ENCODE measurements around the gene FAM83D.
"Not testable (repeated sequence)": the region's sequence is repeated elsewhere in the genome, so short reads cannot be mapped to it uniquely, and the experiment has no call there.

FAM83D gene

GRCh38 chr20:38995536-38996044, 69.4 kb downstream of the FAM83D start:
- no peak for TF ChIP-seq CTCF (IDR thresholded peaks at IDR 0.05; ENCODE audit: insufficient read depth, low read length, missing control alignments)
- ChIA-PET POLR2A (no interaction called here), CTCF (interaction anchor here (0.9 to 1.5 kb wide), 5 partner anchors 12 to 69 kb away, joined by 3 to 5 read pairs (median 3); partner anchors contain the start of gene FAM83D)
- H3K4me3 ChIP-seq (ENCODE audit: low read depth, low read length) = no peak overlapping the region
- no peak for DNase-seq (ENCODE audit: low read depth, low spot score)

- CTCF ChIA-PET = interaction anchor here (0.7 to 1.5 kb wide), 4 partner anchors 11 to 53 kb away, joined by 3 to 5 read pairs (median 3); no protein-coding TSS in a partner anchor
- POLR2A ChIA-PET; DNase-seq (ENCODE audit: low read depth, low spot score); H3K4me3 ChIP-seq (ENCODE audit: low read depth, low read length): not testable (repeated sequence)
Measured at GRCh38 chr20:38996866-38997265, 70.6 kb downstream of the FAM83D start.

- no peak for DNase-seq (ENCODE audit: low read depth, low spot score)
- TF ChIP-seq CTCF (IDR thresholded peaks at IDR 0.05; ENCODE audit: insufficient read depth, low read length, missing control alignments) = no peak
- ChIA-PET POLR2A (no interaction called here), CTCF (interaction anchor here (1.3 kb wide), 1 partner anchor 51 kb away, joined by 4 read pairs; no protein-coding TSS in a partner anchor)
- no peak overlapping the region for H3K4me3 ChIP-seq (ENCODE audit: low read depth, low read length)
Measured at GRCh38 chr20:38997622-38998021, 71.4 kb downstream of the FAM83D start.

GRCh38 chr20:38999217-38999616, 73.0 kb downstream of the FAM83D start:
- H3K4me3 ChIP-seq (ENCODE audit: low read depth, low read length) = no peak overlapping the region
- no peak for TF ChIP-seq CTCF (IDR thresholded peaks at IDR 0.05; ENCODE audit: insufficient read depth, low read length, missing control alignments)
- ChIA-PET POLR2A (no interaction called here), CTCF (no interaction called here)
- DNase-seq (ENCODE audit: low read depth, low spot score) = no peak

- TF ChIP-seq CTCF (IDR thresholded peaks at IDR 0.05; ENCODE audit: insufficient read depth, low read length, missing control alignments) = no peak
- no peak for DNase-seq (ENCODE audit: low read depth, low spot score)
- POLR2A ChIA-PET = no interaction called here
- H3K4me3 ChIP-seq (ENCODE audit: low read depth, low read length) = no peak overlapping the region
- CTCF ChIA-PET = no interaction called here
Measured at GRCh38 chr20:38999965-39000910, 74.0 kb downstream of the FAM83D start.
